HCT116 (cell line): ENCODE results near the gene ANKRD62. TPM values are rescaled to one million over a fixed set of nuclear protein-coding genes. Genes with fewer than 3 reads are reported as not detected.

Experiments
- ATAC-seq: fragments of 200-7000 bp; cut with Tn5 transposase; 2 replicates; pipeline ENCODE4 v1.9.1; 2020; ENCODE audit warnings: mild to moderate bottlenecking, moderate library complexity
- BruUV-seq: library from RNA; stranded (reverse); fragments of 400-500 nt; replicated peaks from 2 replicates; lab custom pipeline; 2021; lab: Mats Ljungman, UMichigan
- CTCF ChIA-PET: fragments of 300-600 bp; sonication (Branson Sonifier 250); formaldehyde crosslinking; loops from one replicate; lab custom pipeline; 2021; ENCODE audit warnings: antibody characterized with exemption; lab: Charles Lee
- POLR2A ChIA-PET: fragments of 300-600, 350-600 bp; sonication (Branson Sonifier 250); formaldehyde crosslinking; loops from one replicate; lab custom pipeline; 2021; ENCODE audit warnings: antibody characterized with exemption; lab: Charles Lee
- RAD21 ChIA-PET, 2 experiments: fragments of 300-600 bp; sonication (Branson Sonifier 250); formaldehyde crosslinking; loops; one replicate each; lab custom pipeline; 2023; ENCODE audit warnings: low total read pairs in 2 of 2; ENCODE audit not compliant: uncharacterized antibody in 2 of 2, unreplicated experiment in 2 of 2, low non-redundant PET in 1 of 2; lab: Charles Lee
- DNase-seq: peaks from one replicate; pipeline ENCODE4 v3.0.0-alpha.2; 2010; ENCODE audit warnings: low read depth, low spot score
- H2AFZ ChIP-seq: fragments of 200-600 bp; shearing (Covaris generic), sonication (generic); 2 replicates; pipeline ENCODE4 v1.6.1; 2017; ENCODE audit warnings: low read depth, mixed run types, mixed read lengths, antibody characterized with exemption, low read length; ENCODE audit not compliant: poor library complexity, severe bottlenecking
- H3K27ac ChIP-seq: 2 replicates; pipeline ENCODE4 v1.5.1; 2012; ENCODE audit warnings: low read depth, low read length
- H3K27me3 ChIP-seq: fragments of 200-600 bp; sonication (generic); 2 replicates; pipeline ENCODE4 v1.6.1; 2016; ENCODE audit warnings: mixed run types, low read length, mixed read lengths; ENCODE audit not compliant: insufficient read depth
- H3K36me3 ChIP-seq, 2 experiments: fragments of 200-500 bp in 1 of 2; fragments of 200-600 bp in 1 of 2; sonication (Bioruptor generic) in 1 of 2; sonication (generic) in 1 of 2; 2 replicates each; pipeline versions ENCODE4 v1.5.1 to v1.6.1; 2014 to 2016; ENCODE audit warnings: low read length in 2 of 2, inconsistent platforms in 1 of 2, mixed read lengths in 1 of 2, mixed run types in 1 of 2; ENCODE audit not compliant: insufficient read depth in 2 of 2, control insufficient read depth in 1 of 2
- H3K4me1 ChIP-seq, 2 experiments: fragments of 200-600 bp in 1 of 2; sonication (generic) in 1 of 2; 2 replicates each; pipeline versions ENCODE4 v1.5.1 to v1.6.1; 2012 to 2017; ENCODE audit warnings: low read length in 2 of 2, inconsistent platforms in 1 of 2, mild to moderate bottlenecking in 1 of 2, mixed read lengths in 1 of 2, mixed run types in 1 of 2, moderate library complexity in 1 of 2; ENCODE audit not compliant: insufficient read depth in 2 of 2, control insufficient read depth in 1 of 2
- H3K4me2 ChIP-seq: fragments of 200-600 bp; sonication (generic); 2 replicates; pipeline ENCODE4 v1.6.1; 2017; ENCODE audit warnings: mixed run types, low read length, mixed read lengths
- H3K4me3 ChIP-seq, 2 experiments: fragments of 200-600 bp in 1 of 2; sonication (generic) in 1 of 2; replicated peaks in 1 of 2; 2 replicates each; pipeline ENCODE4 v1.5.1; 2011 to 2016; ENCODE audit warnings: low read length in 2 of 2, control low read depth in 1 of 2, low read depth in 1 of 2, mild to moderate bottlenecking in 1 of 2, mixed read lengths in 1 of 2, mixed run types in 1 of 2
- H3K79me2 ChIP-seq: fragments of 200-600 bp; sonication (generic); 2 replicates; pipeline ENCODE4 v1.6.1; 2017; ENCODE audit warnings: mild to moderate bottlenecking, mixed run types, low read length, moderate library complexity, mixed read lengths; ENCODE audit not compliant: insufficient read depth
- H3K9ac ChIP-seq: fragments of 200-600 bp; sonication (generic); 2 replicates; pipeline ENCODE4 v1.6.1; 2016; ENCODE audit warnings: low read length, mixed read lengths
- H3K9me2 ChIP-seq: fragments of 200-600 bp; sonication (generic), shearing (Covaris generic); 2 replicates; pipeline ENCODE4 v1.6.1; 2017; ENCODE audit warnings: mixed run types, mild to moderate bottlenecking, moderate library complexity; ENCODE audit not compliant: insufficient read depth
- H3K9me3 ChIP-seq, 2 experiments: fragments of 200-500 bp in 1 of 2; fragments of 200-600 bp in 1 of 2; sonication (Bioruptor generic) in 1 of 2; sonication (generic) in 1 of 2; 2 replicates each; pipeline ENCODE4 v1.6.1; 2014 to 2017; ENCODE audit warnings: low read length in 2 of 2, mixed read lengths in 2 of 2, inconsistent platforms in 1 of 2, low read depth in 1 of 2, mild to moderate bottlenecking in 1 of 2, mixed run types in 1 of 2, moderate library complexity in 1 of 2; ENCODE audit not compliant: control insufficient read depth in 1 of 2, insufficient read depth in 1 of 2
- H4K20me1 ChIP-seq: fragments of 200-600 bp; sonication (generic), shearing (Covaris generic); 2 replicates; pipeline ENCODE4 v1.6.1; 2017; ENCODE audit warnings: mixed run types, mild to moderate bottlenecking, moderate library complexity; ENCODE audit not compliant: insufficient read depth
- ATF3 ChIP-seq: IDR thresholded peaks from 2 replicates; pipeline ENCODE4 v1.6.1; 2012
- CBX3 ChIP-seq: IDR thresholded peaks from 2 replicates; pipeline ENCODE4 v1.6.1; 2012; ENCODE audit warnings: low read depth
- EGR1 ChIP-seq: IDR thresholded peaks from 2 replicates; pipeline ENCODE4 v1.6.1; 2012; ENCODE audit warnings: low read depth
- ELF1 ChIP-seq: IDR thresholded peaks from 2 replicates; pipeline ENCODE4 v1.6.1; 2012; ENCODE audit warnings: low read depth, borderline replicate concordance
- EZH2phosphoT487 ChIP-seq: fragments of 200-600 bp; IDR thresholded peaks from 2 replicates; pipeline ENCODE4 v1.6.1; 2018; ENCODE audit warnings: antibody characterized with exemption, borderline replicate concordance
- MAX ChIP-seq: IDR thresholded peaks from 2 replicates; pipeline ENCODE4 v1.6.1; 2012
- POLR2AphosphoS5 ChIP-seq: IDR thresholded peaks from 2 replicates; pipeline ENCODE4 v1.6.1; 2011; ENCODE audit warnings: mild to moderate bottlenecking, low read depth, low read length, moderate library complexity
- RAD21 ChIP-seq: IDR thresholded peaks from 2 replicates; pipeline ENCODE4 v1.6.1; 2012; ENCODE audit warnings: low read depth, mild to moderate bottlenecking
- SP1 ChIP-seq: IDR thresholded peaks from 2 replicates; pipeline ENCODE4 v1.6.1; 2012; ENCODE audit warnings: low read depth
- SRF ChIP-seq: IDR thresholded peaks from 2 replicates; pipeline ENCODE4 v1.6.1; 2012; ENCODE audit warnings: low read depth
- ZBTB33 ChIP-seq: IDR thresholded peaks from 2 replicates; pipeline ENCODE4 v1.6.1; 2011; ENCODE audit warnings: mild to moderate bottlenecking, low read length, moderate library complexity; ENCODE audit not compliant: insufficient replicate concordance; ENCODE audit errors: extremely low read depth
- ZFX ChIP-seq: fragments of 450-650 bp; IDR thresholded peaks from 2 replicates; pipeline ENCODE4 v1.6.1; 2017
- intact Hi-C: fragments of 100-400 bp; cut with micrococcal nuclease; formaldehyde crosslinking; loops from 2 replicates; pipeline ENCODE4 v1.10.0; 2022
- total RNA-seq: library from RNA; stranded (reverse); gene quantifications from one replicate; pipeline ENCODE4 v1.2.1, GENCODE V29; 2021; ENCODE audit not compliant: unreplicated experiment
- TF ChIP-seq, protein P1 (sequence below): IDR thresholded peaks from 2 replicates; pipeline ENCODE4 v1.6.1; 2012; ENCODE audit warnings: low read depth

The ANKRD62 gene
- total RNA-seq, 1 experiment from 2014 or later: 0.34 TPM

DNA sequence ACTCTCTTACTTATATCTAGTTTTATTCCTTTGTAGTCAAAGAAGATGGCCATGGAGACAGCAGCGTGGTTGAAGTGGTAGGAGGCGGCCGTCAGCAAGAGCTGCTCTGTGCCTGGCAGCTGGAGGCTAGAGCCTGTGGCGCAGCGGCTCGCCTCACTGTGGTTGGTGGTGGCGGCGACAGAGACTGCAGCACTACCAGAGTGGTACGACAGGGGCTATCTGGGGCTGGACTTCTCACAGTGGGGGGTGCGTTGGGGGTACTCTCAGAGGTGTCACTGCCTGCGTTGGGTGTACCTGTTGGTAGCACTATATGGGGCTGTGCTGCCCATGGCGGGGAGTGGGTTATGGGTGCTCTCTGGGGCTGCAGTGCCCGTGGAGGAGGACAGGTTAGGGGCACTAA, 8.5 kb upstream of the ANKRD62 start:
- H3K9me2 ChIP-seq: no peaks in the 10 kb centered on the region
- H3K4me3 ChIP-seq: no peak overlapping the region
- H3K9ac ChIP-seq: no peak overlapping the region
- ChIA-PET RAD21 (no interaction called here), CTCF (no interaction called here), POLR2A (no interaction called here)
- H3K79me2 ChIP-seq: no peaks in the 10 kb centered on the region
- no peak for TF ChIP-seq SRF
- TF ChIP-seq EGR1: no peak
- TF ChIP-seq EZH2phosphoT487: no peak
- no peak for TF ChIP-seq ZBTB33
- TF ChIP-seq ATF3: no peak
- H3K9me3 ChIP-seq: no peaks in the 10 kb centered on the region
- no peaks in the 10 kb centered on the region for H3K36me3 ChIP-seq
- DNase-seq (no peak), ATAC-seq (no peak)
- no peaks in the 10 kb centered on the region for H3K4me1 ChIP-seq
- no peak overlapping the region for H2AFZ ChIP-seq
- H3K27me3 ChIP-seq: no peaks in the 10 kb centered on the region
- H3K27ac ChIP-seq: no peak overlapping the region
- no peaks in the 10 kb centered on the region for H4K20me1 ChIP-seq
- no TSS peak for BruUV-seq
- intact Hi-C loops: no loop called here
- no peak overlapping the region for H3K4me2 ChIP-seq

- H3K36me3 ChIP-seq: no peaks in the 10 kb centered on the region
- BruUV-seq: no TSS peak
- H3K9me2 ChIP-seq: no peaks in the 10 kb centered on the region
- H3K4me3 ChIP-seq: no peak overlapping the region
- no peaks in the 10 kb centered on the region for H3K79me2 ChIP-seq
- no peak overlapping the region for H3K4me2 ChIP-seq
- ChIA-PET CTCF (no interaction called here), POLR2A (no interaction called here), RAD21 (no interaction called here)
- TF ChIP-seq SRF (no peak), MAX (no peak), ELF1 (no peak), ZBTB33 (no peak), CBX3 (no peak), ZFX (no peak), RAD21 (no peak), SP1 (no peak), POLR2AphosphoS5 (no peak), EGR1 (no peak)
- TF ChIP-seq, protein P1, sequence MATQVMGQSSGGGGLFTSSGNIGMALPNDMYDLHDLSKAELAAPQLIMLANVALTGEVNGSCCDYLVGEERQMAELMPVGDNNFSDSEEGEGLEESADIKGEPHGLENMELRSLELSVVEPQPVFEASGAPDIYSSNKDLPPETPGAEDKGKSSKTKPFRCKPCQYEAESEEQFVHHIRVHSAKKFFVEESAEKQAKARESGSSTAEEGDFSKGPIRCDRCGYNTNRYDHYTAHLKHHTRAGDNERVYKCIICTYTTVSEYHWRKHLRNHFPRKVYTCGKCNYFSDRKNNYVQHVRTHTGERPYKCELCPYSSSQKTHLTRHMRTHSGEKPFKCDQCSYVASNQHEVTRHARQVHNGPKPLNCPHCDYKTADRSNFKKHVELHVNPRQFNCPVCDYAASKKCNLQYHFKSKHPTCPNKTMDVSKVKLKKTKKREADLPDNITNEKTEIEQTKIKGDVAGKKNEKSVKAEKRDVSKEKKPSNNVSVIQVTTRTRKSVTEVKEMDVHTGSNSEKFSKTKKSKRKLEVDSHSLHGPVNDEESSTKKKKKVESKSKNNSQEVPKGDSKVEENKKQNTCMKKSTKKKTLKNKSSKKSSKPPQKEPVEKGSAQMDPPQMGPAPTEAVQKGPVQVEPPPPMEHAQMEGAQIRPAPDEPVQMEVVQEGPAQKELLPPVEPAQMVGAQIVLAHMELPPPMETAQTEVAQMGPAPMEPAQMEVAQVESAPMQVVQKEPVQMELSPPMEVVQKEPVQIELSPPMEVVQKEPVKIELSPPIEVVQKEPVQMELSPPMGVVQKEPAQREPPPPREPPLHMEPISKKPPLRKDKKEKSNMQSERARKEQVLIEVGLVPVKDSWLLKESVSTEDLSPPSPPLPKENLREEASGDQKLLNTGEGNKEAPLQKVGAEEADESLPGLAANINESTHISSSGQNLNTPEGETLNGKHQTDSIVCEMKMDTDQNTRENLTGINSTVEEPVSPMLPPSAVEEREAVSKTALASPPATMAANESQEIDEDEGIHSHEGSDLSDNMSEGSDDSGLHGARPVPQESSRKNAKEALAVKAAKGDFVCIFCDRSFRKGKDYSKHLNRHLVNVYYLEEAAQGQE: no peak
- no peaks in the 10 kb centered on the region for H3K27me3 ChIP-seq
- H4K20me1 ChIP-seq: no peaks in the 10 kb centered on the region
- ATAC-seq (no peak; the same call in 1 of the 2 replicates), DNase-seq (no peak)
- H3K27ac ChIP-seq: no peak overlapping the region
- intact Hi-C loops: no loop called here
- no peaks in the 10 kb centered on the region for H3K4me1 ChIP-seq
- H2AFZ ChIP-seq: no peak overlapping the region
- no peak overlapping the region for H3K9ac ChIP-seq
- H3K9me3 ChIP-seq: no peaks in the 10 kb centered on the region
These were observed 7.9 kb upstream of the ANKRD62 start for GRCh38 chr18:12085786-12086185.
